ENCODE results near the gene FAM50A.

DNA sequence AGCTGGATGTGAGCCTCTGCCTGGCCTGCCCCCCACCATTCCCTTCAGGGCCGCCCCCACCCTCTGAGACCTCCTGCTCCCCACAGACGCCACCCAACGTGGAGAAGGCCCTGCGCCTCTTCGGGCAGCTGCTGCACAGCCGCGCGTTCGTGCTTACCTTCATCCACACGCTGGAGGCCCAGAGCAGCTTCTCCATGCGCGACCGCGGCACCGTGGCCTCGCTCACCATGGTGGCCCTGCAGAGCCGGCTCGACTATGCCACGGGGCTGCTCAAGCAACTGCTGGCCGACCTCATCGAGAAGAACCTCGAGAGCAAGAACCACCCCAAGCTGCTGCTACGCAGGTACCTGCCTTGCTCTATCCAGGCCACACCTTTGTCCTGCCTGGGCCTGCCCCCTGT, 24.3 kb downstream of the FAM50A start:
- TF ChIP-seq, protein P1, sequence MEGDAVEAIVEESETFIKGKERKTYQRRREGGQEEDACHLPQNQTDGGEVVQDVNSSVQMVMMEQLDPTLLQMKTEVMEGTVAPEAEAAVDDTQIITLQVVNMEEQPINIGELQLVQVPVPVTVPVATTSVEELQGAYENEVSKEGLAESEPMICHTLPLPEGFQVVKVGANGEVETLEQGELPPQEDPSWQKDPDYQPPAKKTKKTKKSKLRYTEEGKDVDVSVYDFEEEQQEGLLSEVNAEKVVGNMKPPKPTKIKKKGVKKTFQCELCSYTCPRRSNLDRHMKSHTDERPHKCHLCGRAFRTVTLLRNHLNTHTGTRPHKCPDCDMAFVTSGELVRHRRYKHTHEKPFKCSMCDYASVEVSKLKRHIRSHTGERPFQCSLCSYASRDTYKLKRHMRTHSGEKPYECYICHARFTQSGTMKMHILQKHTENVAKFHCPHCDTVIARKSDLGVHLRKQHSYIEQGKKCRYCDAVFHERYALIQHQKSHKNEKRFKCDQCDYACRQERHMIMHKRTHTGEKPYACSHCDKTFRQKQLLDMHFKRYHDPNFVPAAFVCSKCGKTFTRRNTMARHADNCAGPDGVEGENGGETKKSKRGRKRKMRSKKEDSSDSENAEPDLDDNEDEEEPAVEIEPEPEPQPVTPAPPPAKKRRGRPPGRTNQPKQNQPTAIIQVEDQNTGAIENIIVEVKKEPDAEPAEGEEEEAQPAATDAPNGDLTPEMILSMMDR (IDR thresholded peaks at IDR 0.05) = no peak
- no peak for TF ChIP-seq POLR2A (IDR thresholded peaks at IDR 0.05)

Measured in heart left ventricle (tissue), 13 donors.